ENCODE data around the gene SLC38A6. TPM values are rescaled to one million over a fixed set of nuclear protein-coding genes. Genes with fewer than 3 reads are reported as not detected.

The SLC38A6 gene
- total and polyA plus RNA-seq, 2 of the 13 experiments (the other 11 are each of a cell fraction or from before 2014, with no cell fraction given) = 6.9 to 22.1 TPM

DNA sequence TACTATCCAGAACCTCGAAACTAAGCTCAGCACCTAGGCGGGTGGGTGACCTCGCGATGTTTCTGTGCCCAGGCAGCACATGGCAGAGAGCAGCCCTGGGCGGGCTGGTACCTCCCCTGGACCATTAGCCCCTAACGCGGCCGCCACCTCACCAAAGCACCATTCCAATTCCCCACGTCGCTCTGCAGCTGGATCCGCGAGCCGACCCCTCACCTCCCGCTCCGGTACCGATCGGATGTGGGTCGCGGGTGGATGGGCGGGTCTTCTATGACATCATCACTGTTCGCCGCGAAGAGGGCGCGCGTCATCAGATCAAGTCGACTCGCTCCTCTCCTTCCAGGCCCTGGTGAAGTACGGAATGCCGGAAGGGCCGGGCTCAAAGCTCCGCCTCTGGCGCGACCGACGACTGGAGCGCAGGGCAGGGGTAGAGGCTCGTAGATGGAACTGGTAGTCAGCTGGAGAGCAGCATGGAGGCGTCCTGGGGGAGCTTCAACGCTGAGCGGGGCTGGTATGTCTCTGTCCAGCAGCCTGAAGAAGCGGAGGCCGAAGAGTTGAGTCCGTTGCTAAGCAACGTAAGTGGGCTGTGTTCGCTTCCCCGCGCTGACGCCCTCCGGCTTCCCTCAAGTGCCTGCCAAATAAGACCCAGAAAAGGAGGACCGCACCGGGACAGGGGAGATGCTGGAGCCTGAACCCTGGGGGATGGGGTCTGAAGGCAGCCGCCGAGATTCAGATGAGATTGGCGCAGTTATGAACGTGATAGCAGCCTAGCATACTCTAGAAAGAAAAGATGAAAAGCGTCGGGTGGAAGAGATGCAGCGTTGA lies at the start of gene SLC38A6, which contains the start of gene TRMT5 (continued):
- TF ChIP-seq ZNF883 (CRISPR knock-in tag; IDR thresholded peaks at IDR 0.05; ENCODE audit: not compliant biosample characterization) (no peak), EED (CRISPR knock-in tag; IDR thresholded peaks at IDR 0.05) (peak; percentile 78; the same call in 1 of the 2 replicates), ZNF598 (CRISPR knock-in tag; IDR thresholded peaks at IDR 0.05; ENCODE audit: borderline replicate concordance) (no peak), ZNF326 (CRISPR knock-in tag; IDR thresholded peaks at IDR 0.05; ENCODE audit: borderline replicate concordance) (no peak), AGO1 (IDR thresholded peaks at IDR 0.05; ENCODE audit: low read depth, low read length, poor library complexity, severe bottlenecking) (no peak), FOXO1 (CRISPR knock-in tag; IDR thresholded peaks at IDR 0.05) (no peak; the same call in 1 of the 2 replicates), FOXM1 (CRISPR knock-in tag; IDR thresholded peaks at IDR 0.05) (no peak), ZFP90 (CRISPR knock-in tag; IDR thresholded peaks at IDR 0.05; ENCODE audit: borderline replicate concordance) (peak; percentile 19; the same call in 1 of the 2 replicates), ZNF674 (CRISPR knock-in tag; IDR thresholded peaks at IDR 0.05; ENCODE audit: low read depth) (no peak)
- TF ChIP-seq, protein P1, sequence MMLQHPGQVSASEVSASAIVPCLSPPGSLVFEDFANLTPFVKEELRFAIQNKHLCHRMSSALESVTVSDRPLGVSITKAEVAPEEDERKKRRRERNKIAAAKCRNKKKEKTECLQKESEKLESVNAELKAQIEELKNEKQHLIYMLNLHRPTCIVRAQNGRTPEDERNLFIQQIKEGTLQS (CRISPR knock-in tag; IDR thresholded peaks at IDR 0.05) = peak; percentile 52; the same call in 1 of the 2 replicates
- TF ChIP-seq, protein P2, sequence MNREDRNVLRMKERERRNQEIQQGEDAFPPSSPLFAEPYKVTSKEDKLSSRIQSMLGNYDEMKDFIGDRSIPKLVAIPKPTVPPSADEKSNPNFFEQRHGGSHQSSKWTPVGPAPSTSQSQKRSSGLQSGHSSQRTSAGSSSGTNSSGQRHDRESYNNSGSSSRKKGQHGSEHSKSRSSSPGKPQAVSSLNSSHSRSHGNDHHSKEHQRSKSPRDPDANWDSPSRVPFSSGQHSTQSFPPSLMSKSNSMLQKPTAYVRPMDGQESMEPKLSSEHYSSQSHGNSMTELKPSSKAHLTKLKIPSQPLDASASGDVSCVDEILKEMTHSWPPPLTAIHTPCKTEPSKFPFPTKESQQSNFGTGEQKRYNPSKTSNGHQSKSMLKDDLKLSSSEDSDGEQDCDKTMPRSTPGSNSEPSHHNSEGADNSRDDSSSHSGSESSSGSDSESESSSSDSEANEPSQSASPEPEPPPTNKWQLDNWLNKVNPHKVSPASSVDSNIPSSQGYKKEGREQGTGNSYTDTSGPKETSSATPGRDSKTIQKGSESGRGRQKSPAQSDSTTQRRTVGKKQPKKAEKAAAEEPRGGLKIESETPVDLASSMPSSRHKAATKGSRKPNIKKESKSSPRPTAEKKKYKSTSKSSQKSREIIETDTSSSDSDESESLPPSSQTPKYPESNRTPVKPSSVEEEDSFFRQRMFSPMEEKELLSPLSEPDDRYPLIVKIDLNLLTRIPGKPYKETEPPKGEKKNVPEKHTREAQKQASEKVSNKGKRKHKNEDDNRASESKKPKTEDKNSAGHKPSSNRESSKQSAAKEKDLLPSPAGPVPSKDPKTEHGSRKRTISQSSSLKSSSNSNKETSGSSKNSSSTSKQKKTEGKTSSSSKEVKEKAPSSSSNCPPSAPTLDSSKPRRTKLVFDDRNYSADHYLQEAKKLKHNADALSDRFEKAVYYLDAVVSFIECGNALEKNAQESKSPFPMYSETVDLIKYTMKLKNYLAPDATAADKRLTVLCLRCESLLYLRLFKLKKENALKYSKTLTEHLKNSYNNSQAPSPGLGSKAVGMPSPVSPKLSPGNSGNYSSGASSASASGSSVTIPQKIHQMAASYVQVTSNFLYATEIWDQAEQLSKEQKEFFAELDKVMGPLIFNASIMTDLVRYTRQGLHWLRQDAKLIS (CRISPR knock-in tag; IDR thresholded peaks at IDR 0.05) = no peak
- TF ChIP-seq, protein P3, sequence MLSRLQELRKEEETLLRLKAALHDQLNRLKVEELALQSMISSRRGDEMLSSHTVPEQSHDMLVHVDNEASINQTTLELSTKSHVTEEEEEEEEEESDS (CRISPR knock-in tag; IDR thresholded peaks at IDR 0.05; ENCODE audit: borderline replicate concordance) = 0 out of 2 replicates have a peak, but pooled peaks have one; percentile 23
- TF ChIP-seq, protein P4, sequence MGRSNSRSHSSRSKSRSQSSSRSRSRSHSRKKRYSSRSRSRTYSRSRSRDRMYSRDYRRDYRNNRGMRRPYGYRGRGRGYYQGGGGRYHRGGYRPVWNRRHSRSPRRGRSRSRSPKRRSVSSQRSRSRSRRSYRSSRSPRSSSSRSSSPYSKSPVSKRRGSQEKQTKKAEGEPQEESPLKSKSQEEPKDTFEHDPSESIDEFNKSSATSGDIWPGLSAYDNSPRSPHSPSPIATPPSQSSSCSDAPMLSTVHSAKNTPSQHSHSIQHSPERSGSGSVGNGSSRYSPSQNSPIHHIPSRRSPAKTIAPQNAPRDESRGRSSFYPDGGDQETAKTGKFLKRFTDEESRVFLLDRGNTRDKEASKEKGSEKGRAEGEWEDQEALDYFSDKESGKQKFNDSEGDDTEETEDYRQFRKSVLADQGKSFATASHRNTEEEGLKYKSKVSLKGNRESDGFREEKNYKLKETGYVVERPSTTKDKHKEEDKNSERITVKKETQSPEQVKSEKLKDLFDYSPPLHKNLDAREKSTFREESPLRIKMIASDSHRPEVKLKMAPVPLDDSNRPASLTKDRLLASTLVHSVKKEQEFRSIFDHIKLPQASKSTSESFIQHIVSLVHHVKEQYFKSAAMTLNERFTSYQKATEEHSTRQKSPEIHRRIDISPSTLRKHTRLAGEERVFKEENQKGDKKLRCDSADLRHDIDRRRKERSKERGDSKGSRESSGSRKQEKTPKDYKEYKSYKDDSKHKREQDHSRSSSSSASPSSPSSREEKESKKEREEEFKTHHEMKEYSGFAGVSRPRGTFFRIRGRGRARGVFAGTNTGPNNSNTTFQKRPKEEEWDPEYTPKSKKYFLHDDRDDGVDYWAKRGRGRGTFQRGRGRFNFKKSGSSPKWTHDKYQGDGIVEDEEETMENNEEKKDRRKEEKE (IDR thresholded peaks at IDR 0.05) = no peak
- TF ChIP-seq, protein P5, sequence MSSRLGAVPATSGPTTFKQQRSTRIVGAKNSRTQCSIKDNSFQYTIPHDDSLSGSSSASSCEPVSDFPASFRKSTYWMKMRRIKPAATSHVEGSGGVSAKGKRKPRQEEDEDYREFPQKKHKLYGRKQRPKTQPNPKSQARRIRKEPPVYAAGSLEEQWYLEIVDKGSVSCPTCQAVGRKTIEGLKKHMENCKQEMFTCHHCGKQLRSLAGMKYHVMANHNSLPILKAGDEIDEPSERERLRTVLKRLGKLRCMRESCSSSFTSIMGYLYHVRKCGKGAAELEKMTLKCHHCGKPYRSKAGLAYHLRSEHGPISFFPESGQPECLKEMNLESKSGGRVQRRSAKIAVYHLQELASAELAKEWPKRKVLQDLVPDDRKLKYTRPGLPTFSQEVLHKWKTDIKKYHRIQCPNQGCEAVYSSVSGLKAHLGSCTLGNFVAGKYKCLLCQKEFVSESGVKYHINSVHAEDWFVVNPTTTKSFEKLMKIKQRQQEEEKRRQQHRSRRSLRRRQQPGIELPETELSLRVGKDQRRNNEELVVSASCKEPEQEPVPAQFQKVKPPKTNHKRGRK (CRISPR knock-in tag; IDR thresholded peaks at IDR 0.05) = no peak
- TF ChIP-seq, protein P6, sequence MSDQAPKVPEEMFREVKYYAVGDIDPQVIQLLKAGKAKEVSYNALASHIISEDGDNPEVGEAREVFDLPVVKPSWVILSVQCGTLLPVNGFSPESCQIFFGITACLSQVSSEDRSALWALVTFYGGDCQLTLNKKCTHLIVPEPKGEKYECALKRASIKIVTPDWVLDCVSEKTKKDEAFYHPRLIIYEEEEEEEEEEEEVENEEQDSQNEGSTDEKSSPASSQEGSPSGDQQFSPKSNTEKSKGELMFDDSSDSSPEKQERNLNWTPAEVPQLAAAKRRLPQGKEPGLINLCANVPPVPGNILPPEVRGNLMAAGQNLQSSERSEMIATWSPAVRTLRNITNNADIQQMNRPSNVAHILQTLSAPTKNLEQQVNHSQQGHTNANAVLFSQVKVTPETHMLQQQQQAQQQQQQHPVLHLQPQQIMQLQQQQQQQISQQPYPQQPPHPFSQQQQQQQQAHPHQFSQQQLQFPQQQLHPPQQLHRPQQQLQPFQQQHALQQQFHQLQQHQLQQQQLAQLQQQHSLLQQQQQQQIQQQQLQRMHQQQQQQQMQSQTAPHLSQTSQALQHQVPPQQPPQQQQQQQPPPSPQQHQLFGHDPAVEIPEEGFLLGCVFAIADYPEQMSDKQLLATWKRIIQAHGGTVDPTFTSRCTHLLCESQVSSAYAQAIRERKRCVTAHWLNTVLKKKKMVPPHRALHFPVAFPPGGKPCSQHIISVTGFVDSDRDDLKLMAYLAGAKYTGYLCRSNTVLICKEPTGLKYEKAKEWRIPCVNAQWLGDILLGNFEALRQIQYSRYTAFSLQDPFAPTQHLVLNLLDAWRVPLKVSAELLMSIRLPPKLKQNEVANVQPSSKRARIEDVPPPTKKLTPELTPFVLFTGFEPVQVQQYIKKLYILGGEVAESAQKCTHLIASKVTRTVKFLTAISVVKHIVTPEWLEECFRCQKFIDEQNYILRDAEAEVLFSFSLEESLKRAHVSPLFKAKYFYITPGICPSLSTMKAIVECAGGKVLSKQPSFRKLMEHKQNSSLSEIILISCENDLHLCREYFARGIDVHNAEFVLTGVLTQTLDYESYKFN (CRISPR knock-in tag; conservative IDR thresholded peaks at IDR 0.05) = peak; percentile 38; the same call in 1 of the 2 replicates

All from HepG2 (cell line).